ENCODE data around the gene DDIT3. TPM values are rescaled to one million over a fixed set of nuclear protein-coding genes. Genes with fewer than 3 reads are reported as not detected.

Gene DDIT3
- polyA plus RNA-seq, 1 donor from 2014 or later: 24.0 TPM

DNA sequence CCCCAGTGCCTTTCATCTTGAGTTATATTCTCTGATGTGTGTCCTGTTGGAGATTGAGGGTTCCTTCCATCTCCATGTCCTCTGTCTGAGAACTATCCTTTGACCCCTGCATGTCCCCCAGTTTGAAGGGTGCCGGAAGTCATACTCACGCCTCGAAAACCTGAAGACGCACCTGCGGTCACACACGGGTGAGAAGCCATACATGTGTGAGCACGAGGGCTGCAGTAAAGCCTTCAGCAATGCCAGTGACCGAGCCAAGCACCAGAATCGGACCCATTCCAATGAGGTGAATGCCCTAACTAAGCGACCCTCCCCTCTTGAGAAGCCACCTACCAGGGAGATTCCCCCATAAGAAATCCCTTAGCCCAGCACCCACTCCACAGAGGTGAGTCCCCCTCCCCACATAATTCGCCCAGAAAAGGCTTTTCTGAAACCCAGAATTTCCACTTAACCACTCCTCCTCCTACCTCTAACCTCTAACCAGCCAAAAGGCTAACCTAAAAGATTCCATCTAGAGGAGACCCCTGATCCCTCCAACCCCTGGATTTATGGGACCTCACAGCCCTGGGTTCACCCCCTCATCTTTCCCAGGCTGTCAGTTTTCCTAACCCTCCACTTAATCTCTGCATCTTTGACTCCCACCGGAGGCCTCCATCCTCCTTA, 53.0 kb downstream of the DDIT3 start:
- H3K79me2 ChIP-seq (replicated peaks; ENCODE audit: insufficient read depth, low read length): no peaks in the 10 kb centered on the region
- no peaks in the 10 kb centered on the region for H4K20me1 ChIP-seq (ENCODE audit: insufficient read depth)
- TF ChIP-seq MXI1 (conservative IDR thresholded peaks at IDR 0.05; ENCODE audit: poor library complexity, severe bottlenecking): no peak
- no peak for TF ChIP-seq EP300 (conservative IDR thresholded peaks at IDR 0.05; ENCODE audit: poor library complexity, severe bottlenecking)
- TF ChIP-seq EZH2 (IDR thresholded peaks at IDR 0.05; ENCODE audit: borderline replicate concordance, insufficient read depth, low read length, poor library complexity, severe bottlenecking): no peak
- TF ChIP-seq POLR2AphosphoS5 (IDR thresholded peaks at IDR 0.05): no peak
- TF ChIP-seq RAD21 (conservative IDR thresholded peaks at IDR 0.05): no peak
- TF ChIP-seq TAF1 (IDR thresholded peaks at IDR 0.05; ENCODE audit: low read depth): no peak
- no peak for TF ChIP-seq SMC3 (conservative IDR thresholded peaks at IDR 0.05; ENCODE audit: poor library complexity)

More for the DNA sequence above, 53.0 kb downstream of the DDIT3 start:
- Histone ChIP-seq H3K9me3 (ENCODE audit: low read length) (no peaks in the 10 kb centered on the region), H3K4me2 (ENCODE audit: low read length) (no peak overlapping the region), H3K27me3 (ENCODE audit: insufficient read depth, low read depth, low read length) (peaks cover 29% of the 10 kb centered on the region), H3K36me3 (ENCODE audit: insufficient read depth, low read length) (no peaks in the 10 kb centered on the region), H2AFZ (ENCODE audit: low read depth, low read length) (no peak overlapping the region), H3K9ac (ENCODE audit: low read length) (no peak overlapping the region), H3K9me2 (ENCODE audit: insufficient read depth, low read length) (no peaks in the 10 kb centered on the region), H3K4me3 (ENCODE audit: low read length) (no peak overlapping the region), H3F3A (ENCODE audit: insufficient read depth, low read length, poor library complexity, severe bottlenecking) (no peaks in the 10 kb centered on the region), H3K27ac (ENCODE audit: low read length) (no peak overlapping the region)

Small RNA genes lying within 50 kb of the gene (small RNA-seq; reads per million reads assigned to genes)
- gene MIR616: 0 to 0.07 (median 0) reads per million in 3 experiments

Other genes with a start within 250 kb of the DDIT3 start
- gene R3HDM2, start 89.5 kb downstream of the DDIT3 start, polyA plus RNA-seq: 11.1 and 13.7 TPM in 2 replicates
- gene INHBC, start 85.7 kb downstream of the DDIT3 start, polyA plus RNA-seq: not detected in 2 replicates
- gene INHBE, start 65.2 kb downstream of the DDIT3 start, polyA plus RNA-seq: 0.30 and 2.3 TPM in 2 replicates
- gene GLI1, start 60.7 kb downstream of the DDIT3 start, polyA plus RNA-seq: 4.2 TPM in 1 of 2 replicates, not detected in the other
- gene ARHGAP9, start 40.6 kb downstream of the DDIT3 start, polyA plus RNA-seq: not detected in 2 replicates
- gene MARS1, start 32.4 kb downstream of the DDIT3 start, polyA plus RNA-seq: 312 and 321 TPM in 2 replicates
- 2.1 and 6.2 TPM in 2 replicates for gene MBD6, start 2.3 kb upstream of the DDIT3 start, polyA plus RNA-seq
- 351 and 369 TPM in 2 replicates for gene DCTN2, start 26.7 kb upstream of the DDIT3 start, polyA plus RNA-seq
- gene KIF5A, start 29.5 kb upstream of the DDIT3 start, polyA plus RNA-seq: 58.8 and 67.5 TPM in 2 replicates
- gene PIP4K2C, start 70.7 kb upstream of the DDIT3 start, polyA plus RNA-seq: 22.1 and 31.0 TPM in 2 replicates
- 141 and 163 TPM in 2 replicates for gene DTX3, start 84.3 kb upstream of the DDIT3 start, polyA plus RNA-seq
- gene ARHGEF25, start 90.9 kb upstream of the DDIT3 start, polyA plus RNA-seq: 12.9 and 18.8 TPM in 2 replicates
- 99.9 and 152 TPM in 2 replicates for gene B4GALNT1, start 112.7 kb upstream of the DDIT3 start, polyA plus RNA-seq
- gene OS9, start 173.6 kb upstream of the DDIT3 start, polyA plus RNA-seq: 223 and 248 TPM in 2 replicates
- gene AGAP2, start 218.2 kb upstream of the DDIT3 start, polyA plus RNA-seq: 19.3 and 24.9 TPM in 2 replicates
- 78.1 and 85.3 TPM in 2 replicates for gene TSPAN31, start 224.5 kb upstream of the DDIT3 start, polyA plus RNA-seq
- 81.3 and 104 TPM in 2 replicates for gene CDK4, start 231.8 kb upstream of the DDIT3 start, polyA plus RNA-seq
- gene MARCHF9, start 234.6 kb upstream of the DDIT3 start, polyA plus RNA-seq: 34.5 and 47.8 TPM in 2 replicates
- 0.86 and 1.4 TPM in 2 replicates for gene CYP27B1, start 246.6 kb upstream of the DDIT3 start, polyA plus RNA-seq